D341Med (cell line): ENCODE data around the gene AXIN1.
"Not testable (repeated sequence)": the region's sequence is repeated elsewhere in the genome, so short reads cannot be mapped to it uniquely, and the experiment has no call there.

Source experiments
- DNase-seq: peaks from one replicate; pipeline ENCODE4 v3.0.0; 2012; ENCODE audit warnings: low spot score

Gene AXIN1

DNA sequence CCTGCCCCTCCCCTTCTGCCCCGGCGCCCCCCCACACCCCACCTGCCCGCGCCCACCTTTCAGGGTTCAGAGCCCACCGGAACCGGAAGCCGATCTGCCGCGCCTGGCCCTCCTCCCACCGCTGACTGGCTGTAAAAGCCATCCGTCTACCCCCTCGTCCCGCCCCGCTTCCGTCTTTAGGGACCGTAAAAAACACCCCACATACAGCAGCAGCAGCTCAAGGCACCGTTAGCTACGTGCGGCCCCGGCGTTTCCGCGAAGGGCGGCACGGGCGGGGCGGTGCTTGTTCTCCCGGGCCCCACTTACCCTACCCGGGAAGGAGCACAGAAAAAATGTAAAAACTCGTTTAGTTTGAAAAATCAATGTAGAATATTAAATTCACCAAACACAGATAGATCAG lies 17.9 kb upstream of the AXIN1 start, which contains the start of gene MRPL28:
TSS of gene MRPL28 (minus strand) at position 96 of the 400 bp plus-strand sequence. CDS start 320 bp downstream, outside the sequence.
- DNase-seq: peak; percentile 96

DNA sequence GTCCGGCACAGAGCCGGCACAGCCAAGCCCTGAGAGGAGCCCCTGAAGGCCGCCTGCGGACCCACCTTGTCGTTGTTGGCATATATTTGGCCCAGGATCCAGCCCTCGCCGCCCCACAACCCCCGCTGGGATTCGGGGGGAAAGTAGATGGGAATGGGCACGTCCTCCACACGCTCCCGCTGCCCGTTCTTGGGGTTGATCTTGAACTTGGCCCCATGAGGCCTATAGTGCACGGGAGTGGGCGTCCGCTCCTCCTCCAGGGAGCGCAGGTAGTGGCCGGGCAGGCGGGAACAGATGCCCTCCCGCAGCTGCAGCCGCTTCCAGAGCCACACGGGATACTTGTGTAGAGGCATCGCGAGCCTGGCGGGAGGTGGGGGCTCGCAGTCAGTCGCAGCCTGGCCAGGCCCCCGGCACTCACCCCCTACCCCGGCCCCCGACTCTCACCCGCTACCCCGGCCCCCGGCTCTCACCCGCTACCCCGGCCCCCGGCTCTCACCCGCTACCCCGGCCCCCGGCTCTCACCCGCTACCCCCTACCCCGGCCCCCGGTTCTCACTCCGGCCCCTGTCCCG lies 17.4 kb upstream of the AXIN1 start:
- no peak for DNase-seq

DNA sequence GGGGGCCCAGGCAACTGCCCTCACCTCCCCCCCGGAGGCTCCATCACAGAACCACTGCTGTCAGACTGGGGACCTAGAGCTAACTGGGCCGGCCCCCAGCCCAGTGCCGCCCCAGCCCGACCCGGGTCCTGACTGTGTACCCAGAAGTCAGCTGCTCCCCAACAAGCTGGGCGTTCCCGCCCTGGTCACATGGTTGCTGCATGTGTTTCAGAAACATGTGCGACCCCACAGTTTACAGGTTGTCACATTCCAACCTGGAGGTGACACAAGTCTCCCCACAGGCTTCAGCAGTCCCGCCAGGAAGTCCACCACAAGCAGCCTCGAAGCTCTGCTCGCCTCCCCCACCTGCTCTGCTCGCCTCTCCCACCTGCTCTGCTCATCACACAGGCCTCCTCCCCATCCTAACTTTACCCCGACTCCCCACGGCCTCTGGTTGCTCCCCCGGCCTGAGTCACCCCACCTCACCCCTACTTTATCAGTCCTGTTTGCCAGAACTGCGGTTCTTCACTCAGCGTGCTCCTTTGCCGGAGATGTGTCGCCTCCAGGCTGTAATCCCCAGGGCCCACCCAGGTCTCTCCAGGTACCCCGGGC lies 16.8 kb upstream of the AXIN1 start:
- no peak for DNase-seq

DNA sequence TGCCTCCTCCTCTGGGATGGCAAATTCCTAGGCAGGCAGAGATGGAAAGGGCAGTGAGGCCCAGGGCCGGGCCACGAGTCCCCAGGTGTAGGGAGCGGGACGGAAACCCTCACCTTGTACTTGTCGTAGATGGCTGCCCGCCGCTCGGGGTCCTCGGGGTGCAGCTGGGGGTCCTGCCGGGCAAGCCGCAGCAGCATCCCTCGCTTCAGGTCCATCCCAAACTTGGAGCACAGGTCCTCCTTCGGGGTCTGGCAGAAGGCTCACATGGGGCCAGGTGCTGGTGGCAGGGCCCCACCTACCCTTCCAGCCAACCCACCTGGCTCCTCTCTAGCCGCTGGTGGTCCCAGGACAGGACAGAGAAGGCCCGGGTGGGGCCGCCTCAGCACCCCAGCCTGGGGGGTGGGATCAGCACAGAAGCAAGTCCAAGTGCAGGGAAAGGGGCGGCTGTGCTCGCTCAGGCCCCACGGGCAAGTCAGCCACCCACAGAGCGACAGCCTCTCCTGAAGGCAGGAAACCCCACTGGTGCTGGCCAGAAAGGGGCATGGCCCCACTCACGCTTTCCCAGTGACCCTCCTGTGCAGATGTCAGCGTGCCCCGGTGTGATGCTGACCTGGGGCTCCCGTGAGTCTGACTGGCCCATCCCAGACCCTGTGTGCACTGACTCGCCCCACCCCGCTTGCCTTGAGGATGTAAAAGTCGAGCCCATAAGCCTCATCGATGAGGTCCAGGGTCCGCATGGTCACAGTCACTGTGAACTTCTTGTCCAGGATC lies 16.1 kb upstream of the AXIN1 start:
- DNase-seq: no peak

DNA sequence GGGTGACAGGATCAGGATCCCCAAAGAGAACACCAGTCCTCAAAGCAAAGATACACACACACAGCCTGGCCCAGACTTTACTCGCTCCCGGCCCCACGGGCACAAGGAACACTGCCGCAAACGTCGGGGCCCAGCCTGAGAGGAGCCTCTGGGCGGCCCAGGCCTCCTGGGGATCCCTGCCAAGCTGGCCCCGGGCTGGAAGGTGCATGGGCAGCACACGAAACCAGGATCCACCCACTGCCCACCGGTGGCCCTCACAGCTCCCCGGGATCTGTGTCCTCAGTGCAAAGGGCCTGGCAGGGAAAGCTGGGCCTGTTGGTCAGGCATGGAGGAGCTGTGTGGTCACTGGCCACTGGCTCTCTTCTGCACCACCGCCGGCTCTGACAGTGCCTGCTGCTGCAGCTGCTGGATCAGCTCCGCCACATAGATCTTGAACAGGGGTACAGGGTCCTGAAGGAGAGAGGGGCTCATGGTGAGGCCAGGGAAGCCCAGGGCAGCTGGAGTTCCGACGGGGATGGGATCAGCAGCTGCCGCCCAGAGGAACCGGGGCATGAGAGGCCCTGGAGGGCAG lies 14.9 kb upstream of the AXIN1 start:
- DNase-seq: no peak

DNA sequence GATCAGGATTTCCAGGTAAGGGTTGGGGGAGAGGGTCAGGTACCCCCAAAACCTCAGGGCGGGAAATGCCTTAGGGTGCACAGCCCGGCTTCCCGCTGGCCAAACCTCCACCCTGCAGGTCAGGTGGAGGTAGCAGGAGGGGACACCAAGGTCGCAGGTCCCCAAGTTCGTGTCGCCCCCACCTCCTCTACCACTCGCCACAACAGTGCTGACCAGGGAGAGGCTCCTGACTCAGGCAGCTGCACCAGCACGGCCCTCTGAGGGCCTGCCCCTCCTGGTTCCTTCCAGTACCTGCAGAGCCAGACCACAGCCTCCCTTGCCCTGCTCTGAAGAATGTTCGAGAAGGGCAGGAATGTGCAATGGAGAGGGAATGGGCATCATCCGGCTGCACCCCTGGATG lies 14.0 kb upstream of the AXIN1 start:
- no peak for DNase-seq

DNA sequence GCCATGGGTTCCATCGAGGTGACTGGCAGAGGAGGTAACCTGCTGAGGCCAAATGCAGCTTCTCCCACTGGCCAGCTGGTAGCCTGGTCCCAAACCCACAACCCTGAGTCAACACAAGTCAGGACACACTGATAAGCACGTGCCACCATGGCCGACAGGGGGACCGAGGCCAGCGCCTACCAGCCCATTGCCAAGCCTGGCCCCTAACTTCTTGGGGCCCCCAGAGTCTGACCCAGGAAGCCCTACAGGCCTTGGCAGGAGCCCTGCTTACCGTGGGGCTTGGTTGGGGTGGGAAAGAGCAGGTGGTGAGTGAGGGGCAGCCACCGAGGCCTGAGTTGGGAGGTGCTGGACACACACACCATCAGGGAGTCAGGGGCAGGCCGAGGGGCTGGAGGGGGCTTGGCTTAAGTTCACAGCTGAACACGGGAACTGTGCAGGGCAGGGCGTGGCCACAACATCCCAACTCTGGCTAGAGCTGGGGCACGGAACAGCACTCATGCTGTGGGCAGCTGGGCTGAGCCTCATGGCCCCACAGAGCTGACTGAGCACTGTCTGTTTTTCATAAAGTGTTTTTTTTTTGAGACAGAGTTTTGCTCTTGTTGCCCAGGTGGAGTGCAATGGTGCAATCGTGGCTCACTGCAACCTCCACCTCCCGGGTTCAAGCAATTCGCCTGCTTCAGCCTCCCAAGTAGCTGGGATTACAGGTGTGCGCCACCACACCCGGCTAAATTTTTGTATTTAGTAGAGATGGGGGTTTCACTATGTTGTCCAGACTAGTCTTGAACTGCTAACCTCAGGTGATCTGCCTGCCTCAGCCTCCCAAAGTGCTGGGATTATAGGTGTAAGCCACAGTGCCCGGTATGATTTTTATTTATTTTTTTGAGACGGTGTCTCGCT lies 12.3 kb upstream of the AXIN1 start:
- no peak for DNase-seq

DNA sequence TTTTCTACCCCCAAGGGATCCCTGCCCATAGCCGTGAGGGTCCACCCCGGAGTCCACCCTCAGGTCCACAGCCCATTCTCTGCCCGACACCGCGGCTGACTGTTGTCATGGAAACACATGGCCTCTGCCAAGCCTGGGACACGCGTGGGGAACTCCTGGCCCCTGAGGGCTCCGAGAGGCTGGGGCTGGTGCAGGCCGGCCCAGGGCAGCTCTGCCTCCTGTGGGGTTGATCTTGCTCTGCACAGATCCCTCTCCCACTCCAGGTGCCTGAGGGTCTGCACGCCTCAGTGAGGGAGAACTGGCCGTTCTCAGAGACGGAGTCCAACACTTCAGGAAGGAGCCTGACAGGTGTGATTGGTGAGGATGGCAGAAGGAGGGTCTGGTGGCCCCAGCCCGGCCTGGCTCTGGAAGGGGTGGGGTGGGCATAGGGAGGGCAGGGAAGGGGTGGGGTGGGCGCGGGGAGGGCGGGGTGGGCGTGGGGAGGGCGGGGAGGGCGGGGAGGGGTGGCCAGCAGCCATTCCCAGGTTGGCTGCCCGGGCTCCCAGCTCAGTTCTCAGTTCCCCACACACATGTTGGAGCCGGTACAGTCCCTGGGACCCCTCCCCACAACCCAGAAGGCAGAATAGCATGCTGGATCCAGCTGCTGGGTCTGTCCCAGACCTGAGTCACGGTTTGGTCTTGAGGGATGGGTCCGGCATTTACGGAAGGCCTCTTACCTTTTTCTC lies 11.4 kb upstream of the AXIN1 start:
- DNase-seq: no peak

DNA sequence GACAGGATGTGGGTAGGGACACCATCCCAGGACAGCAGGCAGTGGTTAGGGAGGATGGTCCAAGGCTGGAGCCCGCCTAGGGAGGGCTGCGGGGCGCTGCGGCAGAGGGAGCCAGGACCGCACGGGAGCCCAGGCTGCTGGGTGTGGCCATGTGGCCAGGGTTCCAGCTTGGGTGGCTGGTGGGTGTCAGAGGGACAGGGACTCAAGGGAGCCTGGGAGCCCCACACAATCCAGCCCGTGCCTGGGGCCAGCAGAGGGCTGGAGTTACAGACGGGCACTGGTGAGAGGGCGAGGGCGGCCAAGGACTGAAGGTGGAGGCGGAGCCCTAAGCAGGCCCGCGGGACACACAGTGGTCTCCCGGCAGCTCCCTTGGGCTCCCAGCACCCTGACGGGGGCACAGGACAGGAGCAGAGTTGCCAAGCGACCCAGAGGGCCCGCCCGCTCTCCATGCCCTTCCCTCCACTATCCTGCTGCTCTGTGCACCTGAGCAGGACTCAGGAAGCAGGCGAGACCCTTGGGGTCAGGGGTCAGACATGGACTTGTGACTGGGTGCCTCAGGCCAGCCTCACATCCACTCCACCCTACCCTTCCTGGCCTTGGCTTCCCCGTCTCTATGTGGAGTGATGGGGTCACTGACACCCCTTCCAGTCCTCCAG lies 10.7 kb upstream of the AXIN1 start:
- DNase-seq: no peak

DNA sequence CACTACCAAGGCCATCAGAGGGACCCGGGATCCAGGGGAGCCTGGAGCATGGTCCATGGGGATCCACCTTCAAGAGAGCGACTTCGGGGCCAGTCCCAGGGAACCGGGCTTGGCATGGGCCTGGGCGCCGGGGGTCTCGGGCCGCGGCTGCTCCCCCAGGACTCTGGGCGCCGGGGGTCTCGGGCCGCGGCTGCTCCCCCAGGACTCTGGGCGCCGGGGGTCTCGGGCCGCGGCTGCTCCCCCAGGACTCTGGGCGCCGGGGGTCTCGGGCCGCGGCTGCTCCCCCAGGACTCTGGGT lies 10.1 kb upstream of the AXIN1 start:
- not testable (repeated sequence) for DNase-seq

DNA sequence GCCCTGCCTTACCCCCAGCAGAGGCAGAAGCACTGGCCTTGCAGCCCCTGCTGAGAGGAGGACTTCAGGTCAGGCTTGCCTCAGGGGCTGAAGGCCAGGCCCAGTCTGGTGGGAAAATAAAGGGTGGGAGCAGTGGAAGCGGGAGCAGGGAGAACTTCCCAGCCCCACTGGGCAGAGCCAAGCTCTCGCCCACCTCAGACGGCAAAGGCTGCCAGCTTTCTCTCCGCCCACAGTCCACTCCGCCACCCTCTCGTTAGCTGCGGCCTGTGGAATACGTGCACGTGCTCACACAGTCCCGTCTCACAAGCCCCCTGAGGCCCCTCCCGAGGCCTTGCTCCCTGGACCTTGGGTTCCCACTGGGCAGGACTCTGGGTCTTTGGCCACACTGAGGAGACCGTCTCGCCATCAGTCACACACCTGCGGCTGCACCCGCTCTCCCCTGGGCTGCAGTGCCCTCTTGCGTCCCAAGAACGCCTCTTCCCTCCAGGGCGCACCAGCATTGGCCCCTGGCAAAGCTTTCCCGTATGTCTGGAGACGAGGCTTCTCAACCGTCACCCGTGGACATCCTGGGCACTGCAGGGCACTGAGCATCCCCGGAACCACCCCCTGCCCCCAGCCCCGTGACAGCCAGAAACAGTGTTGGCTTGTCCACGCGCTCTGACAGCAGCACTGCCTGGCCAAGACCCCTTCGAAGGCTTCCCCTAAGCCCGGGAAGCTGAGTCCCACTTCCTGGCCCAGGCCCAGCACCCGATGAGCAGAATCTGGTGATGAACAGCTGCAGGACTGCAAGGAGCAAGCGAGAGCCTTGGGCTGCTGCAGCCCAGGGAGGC lies 9.6 kb upstream of the AXIN1 start:
- peak; percentile 87 for DNase-seq

DNA sequence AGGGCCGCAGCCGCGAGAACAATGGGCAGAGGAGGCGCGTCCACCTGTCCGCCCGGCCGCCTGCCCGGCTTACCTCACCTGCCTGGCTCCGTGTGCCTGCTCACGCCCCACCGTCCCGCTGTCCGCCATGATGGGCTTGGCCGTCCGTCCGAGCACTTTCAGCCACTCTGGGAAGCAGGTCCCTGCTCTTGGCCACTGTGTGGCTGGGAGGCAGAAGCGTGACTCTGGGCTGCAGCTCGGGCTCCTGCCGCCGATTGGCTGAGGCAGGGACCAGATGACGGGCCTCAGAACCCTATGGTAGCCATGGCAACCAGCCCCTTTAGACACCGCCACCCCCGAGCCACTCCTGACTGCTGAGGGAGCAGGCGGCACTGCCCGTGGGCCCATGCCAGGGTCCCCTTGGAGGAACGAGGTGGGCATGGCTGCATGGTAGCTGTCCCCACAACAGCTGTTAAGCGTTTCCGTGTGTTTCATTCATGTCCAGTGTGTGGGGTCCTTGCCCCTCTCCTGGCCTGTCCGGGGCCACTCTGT lies 8.9 kb upstream of the AXIN1 start:
- no peak for DNase-seq

DNA sequence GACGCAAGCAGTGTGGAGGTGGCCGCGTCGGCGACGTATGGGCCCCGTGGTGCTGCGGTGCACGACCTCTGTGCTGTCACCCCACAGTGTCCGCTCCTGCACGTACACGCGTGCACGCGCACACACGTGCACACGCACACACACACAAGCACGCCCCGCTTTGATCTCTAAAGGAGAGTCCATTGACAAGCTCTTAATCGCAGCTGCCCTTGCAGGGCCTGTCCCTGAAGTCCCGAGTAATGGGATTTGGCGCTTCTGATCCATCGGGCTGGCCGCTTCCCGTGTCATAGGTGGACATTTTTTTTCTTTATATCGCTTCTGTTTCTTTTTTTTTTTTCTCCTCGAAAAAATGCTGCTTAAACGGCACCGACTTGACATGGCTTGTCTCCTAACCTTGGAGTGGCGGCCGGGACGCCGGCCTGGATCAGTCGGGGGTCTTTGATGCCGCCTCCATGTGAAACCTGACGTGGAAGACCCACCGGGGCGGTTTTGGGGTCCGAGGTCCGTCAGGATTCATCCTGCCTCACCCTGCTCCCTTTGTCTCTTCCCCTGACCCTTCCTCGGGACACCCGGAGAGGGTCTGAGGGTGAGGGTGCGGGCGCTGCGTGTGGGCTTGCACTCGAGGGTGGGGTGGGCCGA lies 8.3 kb upstream of the AXIN1 start:
- DNase-seq: no peak

DNA sequence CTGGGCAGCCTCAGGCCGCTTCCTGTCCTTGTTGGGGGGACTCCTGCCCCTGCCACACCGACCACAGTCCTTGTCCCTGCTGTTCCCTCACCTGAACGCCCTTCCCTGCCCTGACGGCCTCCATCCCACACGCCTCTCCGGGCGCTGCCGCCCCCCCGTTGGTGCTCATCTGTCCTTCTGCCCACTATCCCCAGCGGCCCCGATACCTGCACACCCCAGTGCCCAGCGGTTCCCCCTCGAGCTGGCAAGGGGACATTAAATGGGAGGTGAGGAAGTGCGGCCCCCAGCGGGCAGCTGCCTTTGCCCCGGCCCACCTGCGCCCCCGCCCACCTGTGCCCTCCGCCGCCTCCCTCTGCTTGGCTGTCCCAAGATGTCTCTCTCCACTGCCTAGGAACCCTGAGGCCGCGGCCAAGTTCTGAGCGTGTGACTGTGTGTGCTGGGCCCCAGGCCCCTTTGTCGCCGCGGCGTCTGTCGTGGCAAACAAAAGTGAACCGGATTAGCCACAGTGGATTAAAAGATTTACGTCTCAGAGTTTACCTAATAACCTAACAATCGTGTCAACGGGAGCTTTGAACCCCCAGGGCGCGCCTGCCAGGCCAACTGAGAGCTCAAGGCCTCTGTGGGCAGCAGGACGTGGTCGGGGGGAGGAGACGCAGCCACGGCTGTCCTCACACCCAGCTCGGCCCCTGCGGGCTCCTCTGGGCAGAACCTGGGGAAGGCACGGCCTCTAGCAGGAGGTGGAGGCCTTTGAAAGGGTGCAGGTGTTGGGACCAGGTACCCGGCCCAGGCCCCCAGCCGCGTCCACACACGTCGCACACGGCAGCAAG lies 7.6 kb upstream of the AXIN1 start:
- DNase-seq: peak; percentile 80

DNA sequence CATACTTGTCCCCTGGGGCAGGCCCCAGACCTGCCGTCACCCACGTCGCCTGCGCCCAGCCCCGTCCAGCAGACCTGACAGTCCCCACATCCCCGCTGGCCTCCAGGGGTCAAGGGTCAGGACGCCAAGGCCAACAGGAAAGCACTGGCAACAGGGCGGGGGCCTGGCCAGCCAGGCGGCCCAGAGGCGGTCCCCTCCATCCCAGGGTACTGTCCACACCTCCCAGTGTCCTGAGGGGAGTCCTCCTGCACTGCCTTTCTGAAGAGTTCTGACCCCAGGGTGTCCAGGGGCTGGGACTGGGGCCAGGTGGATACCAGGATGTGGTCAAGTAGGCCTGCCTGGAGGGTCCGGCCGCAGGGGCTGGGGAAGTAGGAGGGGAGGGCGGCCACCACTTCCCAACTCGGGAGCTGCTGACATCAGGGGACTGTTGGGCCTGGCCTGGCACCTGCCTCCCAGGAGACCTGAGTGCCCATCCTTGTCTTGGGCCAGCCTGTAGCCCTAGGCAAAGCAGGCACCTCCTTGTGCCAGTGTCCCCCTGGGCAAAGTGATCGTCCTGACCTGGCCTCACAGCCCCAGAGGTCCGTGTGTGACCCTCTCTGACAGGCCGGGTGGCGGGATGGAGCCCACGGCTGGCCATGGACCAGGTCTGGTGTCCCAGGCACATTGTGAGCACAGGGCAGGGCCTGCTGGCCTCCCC lies 6.7 kb upstream of the AXIN1 start:
- DNase-seq: no peak

DNA sequence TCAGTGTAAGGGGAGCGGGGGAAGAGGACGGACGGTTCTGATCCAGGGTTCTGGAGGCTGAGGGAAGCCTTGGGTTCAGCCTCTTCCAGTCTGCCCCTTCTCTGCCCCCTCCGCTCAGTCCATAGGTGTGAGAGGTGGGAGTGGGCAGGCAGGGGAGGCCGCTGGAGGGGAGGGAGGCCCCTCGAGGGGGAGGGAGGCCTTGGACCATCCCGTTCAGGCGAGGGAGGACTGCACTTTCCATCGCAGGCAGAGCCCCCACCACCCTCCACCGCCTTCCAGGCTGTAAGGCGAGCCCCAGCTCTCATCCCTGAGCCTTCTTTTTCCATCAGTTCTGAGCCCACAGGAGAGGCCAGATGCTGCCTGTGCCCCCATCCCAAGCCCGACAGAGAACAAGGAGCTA lies 4.2 kb upstream of the AXIN1 start:
- no peak for DNase-seq

DNA sequence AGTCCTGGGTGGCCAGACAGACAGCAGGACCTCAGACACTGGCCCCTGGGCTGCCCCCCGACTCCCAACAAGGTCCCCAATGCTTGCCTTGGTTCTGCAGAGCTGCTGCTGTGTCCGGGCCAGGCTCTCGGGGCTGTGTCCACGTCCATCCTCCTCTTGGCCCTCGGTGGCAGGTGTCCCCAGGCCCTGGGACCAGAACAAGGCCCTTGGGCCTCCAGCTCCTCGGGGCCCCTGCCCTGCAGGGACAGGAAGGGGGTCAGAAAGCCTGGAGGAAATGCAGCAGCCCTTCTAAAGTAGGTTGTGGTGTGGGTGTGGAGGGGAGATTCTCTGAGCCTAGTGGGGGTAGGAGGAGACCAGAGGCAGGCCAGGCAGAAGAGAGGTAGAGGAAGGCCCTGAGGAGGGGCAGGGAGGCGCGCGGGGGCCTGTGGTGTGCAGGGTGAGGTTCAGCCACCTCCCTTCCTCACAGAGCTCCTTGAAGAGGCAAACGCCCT lies 2.5 kb upstream of the AXIN1 start:
- DNase-seq: no peak
